HEK293T (cell line): ENCODE data around the gene SEMA4F.

Experiments
- CTCF ChIA-PET: fragments of 350-600 bp; formaldehyde crosslinking; extraction: SDS; loops from one replicate; lab custom pipeline; 2021; ENCODE audit warnings: antibody characterized with exemption, inconsistent platforms; lab: Yijun Ruan, JAX
- POLR2A ChIA-PET: fragments of 350-600 bp; formaldehyde crosslinking; extraction: SDS; loops from one replicate; lab custom pipeline; 2020; ENCODE audit warnings: antibody characterized with exemption, inconsistent platforms; lab: Yijun Ruan, JAX
- DNase-seq: peaks from one replicate; pipeline ENCODE4 v3.0.0; 2012; ENCODE audit warnings: mixed read lengths; ENCODE audit errors: extremely low spot score
- ARNT ChIP-seq: fragments of 450-650 bp; IDR thresholded peaks from 2 replicates; pipeline ENCODE4 v1.6.1; 2017; ENCODE audit warnings: mild to moderate bottlenecking
- BHLHE40 ChIP-seq: fragments of 450-650 bp; IDR thresholded peaks from 2 replicates; pipeline ENCODE4 v1.6.1; 2016; ENCODE audit warnings: mild to moderate bottlenecking, moderate library complexity, borderline replicate concordance
- CTBP1 ChIP-seq: fragments of 450-650 bp; IDR thresholded peaks from 2 replicates; pipeline ENCODE4 v1.6.1; 2016; ENCODE audit warnings: borderline replicate concordance
- ELF4 ChIP-seq: fragments of 450-650 bp; IDR thresholded peaks from 2 replicates; pipeline ENCODE4 v1.6.1; 2017; ENCODE audit warnings: antibody characterized with exemption
- FOXA1 ChIP-seq: fragments of 450-650 bp; IDR thresholded peaks from 2 replicates; pipeline ENCODE4 v1.6.1; 2016; ENCODE audit warnings: mild to moderate bottlenecking
- FOXK2 ChIP-seq: fragments of 450-650 bp; IDR thresholded peaks from 2 replicates; pipeline ENCODE4 v1.6.1; 2016; ENCODE audit warnings: mild to moderate bottlenecking
- FOXM1 ChIP-seq: fragments of 450-650 bp; IDR thresholded peaks from 2 replicates; pipeline ENCODE4 v1.6.1; 2017; ENCODE audit warnings: mild to moderate bottlenecking, borderline replicate concordance
- HDGF ChIP-seq: fragments of 450-650 bp; IDR thresholded peaks from 2 replicates; pipeline ENCODE4 v1.6.1; 2017; ENCODE audit warnings: antibody characterized with exemption, borderline replicate concordance
- L3MBTL2 ChIP-seq: fragments of 450-650 bp; conservative IDR thresholded peaks from 2 replicates; pipeline ENCODE4 v1.6.1; 2016; ENCODE audit warnings: mild to moderate bottlenecking
- LEF1 ChIP-seq: fragments of 450-650 bp; IDR thresholded peaks from 2 replicates; pipeline ENCODE4 v1.6.1; 2017; ENCODE audit warnings: mild to moderate bottlenecking, borderline replicate concordance
- NFRKB ChIP-seq: fragments of 450-650 bp; IDR thresholded peaks from 2 replicates; pipeline ENCODE4 v1.6.1; 2016; ENCODE audit warnings: mild to moderate bottlenecking, moderate library complexity
- PKNOX1 ChIP-seq: fragments of 450-650 bp; IDR thresholded peaks from 2 replicates; pipeline ENCODE4 v1.6.1; 2016
- SP1 ChIP-seq: fragments of 450-650 bp; IDR thresholded peaks from 2 replicates; pipeline ENCODE4 v1.6.1; 2017
- SUZ12 ChIP-seq: fragments of 450-650 bp; IDR thresholded peaks from 2 replicates; pipeline ENCODE4 v1.6.1; 2016; ENCODE audit warnings: mild to moderate bottlenecking
- TARDBP ChIP-seq: fragments of 450-650 bp; IDR thresholded peaks from 2 replicates; pipeline ENCODE4 v1.6.1; 2016
- ZNF384 ChIP-seq: fragments of 450-650 bp; IDR thresholded peaks from 2 replicates; pipeline ENCODE4 v1.6.1; 2016

The SEMA4F gene

GRCh38 chr2:74725287-74725686 is 71.2 kb downstream of the SEMA4F start:
- DNase-seq = no peak
- ChIA-PET CTCF (no interaction called here), POLR2A (interaction anchor here (0.5 kb wide), 1 partner anchor 18 kb away, joined by 3 read pairs; no protein-coding TSS in a partner anchor)
- no peak for TF ChIP-seq BHLHE40
- TF ChIP-seq CTBP1 = no peak
- no peak for TF ChIP-seq ELF4

- no peak for TF ChIP-seq CTBP1
- TF ChIP-seq HDGF = no peak
- TF ChIP-seq NFRKB = no peak
- no peak for TF ChIP-seq L3MBTL2
- TF ChIP-seq SP1 = no peak
- no peak for TF ChIP-seq TARDBP
- no peak for TF ChIP-seq FOXK2
- no peak for TF ChIP-seq ZNF384
- no peak for TF ChIP-seq ARNT
- no peak for TF ChIP-seq LEF1
- no peak for TF ChIP-seq ELF4
- TF ChIP-seq PKNOX1 = no peak
- TF ChIP-seq FOXA1 = no peak
- no peak for TF ChIP-seq SUZ12
- no peak for TF ChIP-seq FOXM1
- TF ChIP-seq BHLHE40 = no peak
- POLR2A ChIA-PET = no interaction called here
- no peak for DNase-seq
- CTCF ChIA-PET = no interaction called here
Measured at GRCh38 chr2:74728842-74729241, 74.8 kb downstream of the SEMA4F start.

GRCh38 chr2:74730530-74730929 is 76.5 kb downstream of the SEMA4F start:
- no peak for TF ChIP-seq HDGF
- TF ChIP-seq SUZ12 = no peak
- no peak for TF ChIP-seq L3MBTL2
- no peak for TF ChIP-seq CTBP1
- TF ChIP-seq SP1 = no peak
- POLR2A ChIA-PET = no interaction called here
- CTCF ChIA-PET = no interaction called here
- no peak for DNase-seq
